HG03045 (cell line): Measurements from ENCODE around the gene LMNB1.

Source experiments
- ATAC-seq: cut with Tn5 transposase; IDR thresholded peaks from one replicate; pipeline ENCODE4 v1.9.1; 2021; ENCODE audit warnings: mild to moderate bottlenecking, moderate library complexity; ENCODE audit not compliant: unreplicated experiment

Gene LMNB1

DNA sequence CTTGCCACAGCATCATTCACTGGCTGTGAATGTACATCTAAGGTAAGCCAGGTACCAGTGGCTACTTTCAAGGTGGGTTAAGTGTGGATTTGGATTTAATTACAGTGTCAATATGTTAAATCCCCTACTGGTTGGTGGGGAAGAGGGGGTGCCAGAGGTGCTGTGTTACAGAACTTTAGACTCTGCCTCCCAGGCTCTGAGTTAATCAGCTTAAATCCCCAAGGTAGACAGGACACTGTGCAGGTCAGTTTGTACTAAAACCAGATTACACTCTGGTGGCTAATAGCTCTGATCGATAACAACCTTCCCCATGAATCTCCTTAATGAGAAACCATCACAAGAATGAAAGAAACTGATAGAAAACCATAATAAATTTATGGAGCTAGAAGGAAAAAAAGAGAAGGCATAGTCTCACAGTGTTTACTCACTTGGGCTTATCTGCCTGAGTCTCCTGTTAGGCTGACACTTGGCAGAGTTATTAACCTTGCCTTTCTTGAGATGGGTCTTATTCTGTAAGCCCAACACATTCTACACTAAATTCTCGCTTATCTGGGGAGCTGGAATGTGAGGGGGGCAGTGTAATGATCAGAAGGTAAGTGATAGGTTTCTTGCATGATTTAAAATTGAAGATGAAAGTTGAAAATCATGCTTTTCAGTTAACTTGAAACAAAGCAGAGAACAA is 106.8 kb downstream of the LMNB1 start:
- ATAC-seq: no peak

DNA sequence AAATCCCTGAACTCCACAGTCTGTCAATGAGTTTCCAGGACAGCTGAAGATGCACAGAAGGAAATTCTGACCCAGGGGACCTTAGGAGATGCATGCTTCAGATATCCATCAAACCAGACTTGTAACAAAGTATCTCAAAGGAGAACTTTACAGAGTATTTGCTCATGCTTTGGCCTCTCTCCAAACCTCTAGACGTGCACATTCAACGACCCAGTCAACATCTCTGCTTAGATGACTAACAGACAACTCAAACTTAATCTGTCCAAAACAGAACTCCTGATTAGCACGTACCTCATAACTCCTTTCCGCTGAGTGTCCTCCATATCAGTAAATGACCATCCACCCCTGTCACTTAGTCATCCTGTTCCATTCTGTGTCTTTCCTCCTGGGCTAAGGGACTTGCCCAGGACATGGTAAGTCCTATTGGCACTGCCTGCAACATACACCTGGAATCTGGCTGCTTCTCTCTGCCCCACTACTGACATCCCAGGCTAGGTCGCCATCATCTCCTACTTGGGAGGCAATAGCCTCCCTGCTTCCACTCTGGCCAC is 107.4 kb downstream of the LMNB1 start:
- no peak for ATAC-seq
